Trophoblast cell (in vitro differentiated cells and primary cell): ENCODE measurements around the gene KPNA1.

Experiments used
- DNase-seq, 2 donors: peaks; one replicate each; pipeline ENCODE4 v3.0.0-alpha.2; 2016
- H2AFZ ChIP-seq: 2 replicates; pipeline ENCODE4 v1.6.1; 2013; ENCODE audit warnings: low read length, moderate library complexity, mild to moderate bottlenecking; ENCODE audit not compliant: insufficient read depth, poor library complexity
- H2AK5ac ChIP-seq: 2 replicates; pipeline ENCODE4 v1.6.1; 2013; ENCODE audit warnings: mild to moderate bottlenecking, low read length
- H2BK120ac ChIP-seq: 2 replicates; pipeline ENCODE4 v1.6.1; 2013; ENCODE audit warnings: low read length, mild to moderate bottlenecking, moderate library complexity; ENCODE audit not compliant: insufficient read depth, poor library complexity
- H2BK12ac ChIP-seq: 2 replicates; pipeline ENCODE4 v1.6.1; 2013; ENCODE audit warnings: mild to moderate bottlenecking, low read length, moderate library complexity
- H2BK5ac ChIP-seq: 2 replicates; pipeline ENCODE4 v1.6.1; 2013; ENCODE audit warnings: low read length, low read depth, moderate library complexity, mild to moderate bottlenecking; ENCODE audit not compliant: poor library complexity
- H3K14ac ChIP-seq: 2 replicates; pipeline ENCODE4 v1.6.1; 2013; ENCODE audit warnings: mild to moderate bottlenecking, low read length
- H3K18ac ChIP-seq: 2 replicates; pipeline ENCODE4 v1.6.1; 2013; ENCODE audit warnings: mild to moderate bottlenecking, low read length
- H3K23ac ChIP-seq: 2 replicates; pipeline ENCODE4 v1.6.1; 2013; ENCODE audit warnings: low read length
- H3K27ac ChIP-seq: 2 replicates; pipeline ENCODE4 v1.5.1; 2013; ENCODE audit warnings: low read depth, mild to moderate bottlenecking, inconsistent platforms, low read length, moderate library complexity
- H3K27me3 ChIP-seq: 2 replicates; pipeline ENCODE4 v1.6.1; 2013; ENCODE audit warnings: inconsistent platforms, mild to moderate bottlenecking, low read length, moderate library complexity; ENCODE audit not compliant: insufficient read depth
- H3K36me3 ChIP-seq, 2 experiments: 1 replicate in 1 of 2; 2 replicates in 1 of 2; pipeline ENCODE4 v1.6.1; 2013; ENCODE audit warnings: low read length in 2 of 2, mild to moderate bottlenecking in 2 of 2, moderate library complexity in 1 of 2; ENCODE audit not compliant: insufficient read depth in 2 of 2, control insufficient read depth in 1 of 2
- H3K4ac ChIP-seq: 2 replicates; pipeline ENCODE4 v1.6.1; 2013; ENCODE audit warnings: low read depth, mild to moderate bottlenecking, low read length, moderate library complexity
- H3K4me1 ChIP-seq, 2 experiments: 1 replicate in 1 of 2; 2 replicates in 1 of 2; pipeline ENCODE4 v1.6.1; 2013; ENCODE audit warnings: low read length in 2 of 2, mild to moderate bottlenecking in 2 of 2, moderate library complexity in 1 of 2; ENCODE audit not compliant: insufficient read depth in 2 of 2, control insufficient read depth in 1 of 2
- H3K4me2 ChIP-seq: 2 replicates; pipeline ENCODE4 v1.6.1; 2013; ENCODE audit warnings: inconsistent platforms, mild to moderate bottlenecking, low read length, moderate library complexity
- H3K4me3 ChIP-seq: 2 replicates; pipeline ENCODE4 v1.5.1; 2013; ENCODE audit warnings: mild to moderate bottlenecking, low read depth, low read length, inconsistent platforms
- H3K79me1 ChIP-seq: one replicate; pipeline ENCODE4 v1.6.1; 2013; ENCODE audit warnings: low read length
- H3K79me2 ChIP-seq: 2 replicates; pipeline ENCODE4 v1.6.1; 2013; ENCODE audit warnings: low read length, mild to moderate bottlenecking; ENCODE audit not compliant: control insufficient read depth, insufficient read depth, poor library complexity
- H3K9ac ChIP-seq: 2 replicates; pipeline ENCODE4 v1.6.1; 2013; ENCODE audit warnings: mild to moderate bottlenecking, low read length
- H3K9me3 ChIP-seq: 2 replicates; pipeline ENCODE4 v1.6.1; 2013; ENCODE audit warnings: low read depth, mild to moderate bottlenecking, control low read depth, inconsistent platforms, low read length; ENCODE audit not compliant: insufficient read depth
- H4K12ac ChIP-seq: 2 replicates; pipeline ENCODE4 v1.6.1; 2013; ENCODE audit warnings: low read depth, mild to moderate bottlenecking, low read length, moderate library complexity
- H4K8ac ChIP-seq: 2 replicates; pipeline ENCODE4 v1.6.1; 2013; ENCODE audit warnings: low read depth, mild to moderate bottlenecking, low read length, moderate library complexity
- H4K91ac ChIP-seq: one replicate; pipeline ENCODE4 v1.6.1; 2013; ENCODE audit warnings: low read depth, mild to moderate bottlenecking, low read length, moderate library complexity
- WGBS: extraction: QIAGEN DNeasy Blood & Tissue Kit; methylation state at CpG from one replicate; pipeline ENCODE4 v1.1.7; 2013; ENCODE audit warnings: missing lambda C conversion rate; ENCODE audit not compliant: insufficient read length, insufficient coverage; ENCODE audit errors: extremely low coverage; 5-methylcytosine and 5-hydroxymethylcytosine counted together

Gene KPNA1

GRCh38 chr3:122533931-122534334 is 19.2 kb upstream of the KPNA1 start:
- Histone ChIP-seq H4K12ac (no peak overlapping the region), H3K36me3 (no peaks in the 10 kb centered on the region), H3K23ac (no peak overlapping the region), H3K18ac (no peak overlapping the region), H3K9me3 (no peaks in the 10 kb centered on the region), H3K79me1 (no peaks in the 10 kb centered on the region), H3K4me1 (peaks cover 6% of the 10 kb centered on the region in 2 experiments), H2BK120ac (no peak overlapping the region), H4K8ac (no peak overlapping the region), H2AK5ac (no peak overlapping the region), H2BK12ac (no peak overlapping the region), H2BK5ac (no peak overlapping the region), H3K27ac (no peak overlapping the region), H2AFZ (no peak overlapping the region), H3K4ac (no peak overlapping the region), H3K14ac (no peak overlapping the region), H3K79me2 (no peaks in the 10 kb centered on the region), H3K27me3 (no peaks in the 10 kb centered on the region), H3K9ac (no peak overlapping the region), H3K4me3 (no peak overlapping the region), H4K91ac (no peak overlapping the region), H3K4me2 (peak overlapping the region; percentile 18)
- WGBS: no CpG with 5 or more reads among the region's 1 CpG
- peak; percentile 87 to 88 for DNase-seq

GRCh38 chr3:122533480-122533879 is 18.7 kb upstream of the KPNA1 start:
- Histone ChIP-seq H4K12ac (no peak overlapping the region), H2BK120ac (no peak overlapping the region), H2BK12ac (no peak overlapping the region), H3K9ac (no peak overlapping the region), H3K27ac (no peak overlapping the region), H4K8ac (no peak overlapping the region), H3K4me1 (peaks cover 6% of the 10 kb centered on the region in 2 experiments), H2BK5ac (no peak overlapping the region), H3K79me1 (no peaks in the 10 kb centered on the region), H2AFZ (no peak overlapping the region), H3K23ac (no peak overlapping the region), H3K4ac (no peak overlapping the region), H3K9me3 (no peaks in the 10 kb centered on the region), H3K79me2 (no peaks in the 10 kb centered on the region), H3K18ac (no peak overlapping the region), H3K14ac (no peak overlapping the region), H3K4me2 (no peak overlapping the region), H4K91ac (no peak overlapping the region), H3K4me3 (no peak overlapping the region), H3K36me3 (no peaks in the 10 kb centered on the region), H2AK5ac (no peak overlapping the region), H3K27me3 (no peaks in the 10 kb centered on the region)
- no peak for DNase-seq
- WGBS: no CpG with 5 or more reads among the region's 2 CpGs

GRCh38 chr3:122530164-122530563 is 15.4 kb upstream of the KPNA1 start:
- Histone ChIP-seq H3K79me1 (no peaks in the 10 kb centered on the region), H3K23ac (no peak overlapping the region), H3K4me2 (no peak overlapping the region), H3K4ac (no peak overlapping the region), H3K9me3 (no peaks in the 10 kb centered on the region), H3K27ac (no peak overlapping the region), H4K12ac (no peak overlapping the region), H2AFZ (no peak overlapping the region), H3K14ac (no peak overlapping the region), H4K91ac (no peak overlapping the region), H4K8ac (no peak overlapping the region), H3K27me3 (no peaks in the 10 kb centered on the region), H2BK5ac (no peak overlapping the region), H2AK5ac (no peak overlapping the region), H3K4me3 (no peak overlapping the region), H3K36me3 (no peaks in the 10 kb centered on the region), H2BK12ac (no peak overlapping the region), H2BK120ac (no peak overlapping the region), H3K79me2 (no peaks in the 10 kb centered on the region), H3K4me1 (peaks cover 4 to 6% of the 10 kb centered on the region in 2 experiments), H3K9ac (no peak overlapping the region), H3K18ac (no peak overlapping the region)
- no CpG with 5 or more reads among the region's 2 CpGs for WGBS
- DNase-seq: no peak

GRCh38 chr3:122523317-122523716 is 8.6 kb upstream of the KPNA1 start:
- no peaks in the 10 kb centered on the region for H3K9me3 ChIP-seq
- H2BK120ac ChIP-seq: no peak overlapping the region
- no peaks in the 10 kb centered on the region for H3K4me1 ChIP-seq
- H3K4me3 ChIP-seq: no peak overlapping the region
- H3K18ac ChIP-seq: no peak overlapping the region
- no peaks in the 10 kb centered on the region for H3K79me1 ChIP-seq
- H2AFZ ChIP-seq: no peak overlapping the region
- no peak overlapping the region for H2AK5ac ChIP-seq
- H2BK12ac ChIP-seq: no peak overlapping the region
- no peak overlapping the region for H4K8ac ChIP-seq
- no CpG with 5 or more reads among the region's 11 CpGs for WGBS
- H4K12ac ChIP-seq: no peak overlapping the region
- no peaks in the 10 kb centered on the region for H3K27me3 ChIP-seq
- H2BK5ac ChIP-seq: no peak overlapping the region
- no peak overlapping the region for H3K9ac ChIP-seq
- H3K27ac ChIP-seq: no peak overlapping the region
- no peak overlapping the region for H3K4me2 ChIP-seq
- no peak overlapping the region for H3K14ac ChIP-seq
- no peaks in the 10 kb centered on the region for H3K36me3 ChIP-seq
- no peaks in the 10 kb centered on the region for H3K79me2 ChIP-seq
- H4K91ac ChIP-seq: no peak overlapping the region
- H3K4ac ChIP-seq: no peak overlapping the region
- peak in 1 of 2 donors; percentile 15 for DNase-seq
- no peak overlapping the region for H3K23ac ChIP-seq
